ENCODE results near the gene KRT85.

The KRT85 gene

GRCh38 chr12:52319097-52319496 lies 48.2 kb downstream of the KRT85 start:
- no peaks in the 10 kb centered on the region for H3K9me2 ChIP-seq (replicated peaks; ENCODE audit: low read depth, low read length)
- TF ChIP-seq EZH2phosphoT487 (IDR thresholded peaks at IDR 0.05; ENCODE audit: borderline replicate concordance) (no peak), CTCF (conservative IDR thresholded peaks at IDR 0.05; ENCODE audit: low read length) (peak; percentile 57)
- no peaks in the 10 kb centered on the region for H4K20me1 ChIP-seq (ENCODE audit: insufficient read depth, low read length, poor library complexity, severe bottlenecking)
- no peaks in the 10 kb centered on the region for H3K36me3 ChIP-seq (ENCODE audit: insufficient read depth, low read length)
- H3F3A ChIP-seq (ENCODE audit: low read depth), result no peaks in the 10 kb centered on the region
- H3K27me3 ChIP-seq (ENCODE audit: insufficient read depth, low read length, poor library complexity, severe bottlenecking), result no peaks in the 10 kb centered on the region
- H3K4me2 ChIP-seq (ENCODE audit: low read depth, low read length, poor library complexity, severe bottlenecking), result no peak overlapping the region
- H3K9ac ChIP-seq (ENCODE audit: low read depth, low read length, poor library complexity, severe bottlenecking), result no peak overlapping the region
- peaks cover 5% of the 10 kb centered on the region for H3K4me1 ChIP-seq (ENCODE audit: insufficient read depth, low read length, poor library complexity, severe bottlenecking)
- no peaks in the 10 kb centered on the region for H3K79me2 ChIP-seq (ENCODE audit: insufficient read depth, low read length)
- no peak overlapping the region for H2AFZ ChIP-seq (ENCODE audit: low read length)
- no peaks in the 10 kb centered on the region for H3K9me3 ChIP-seq (ENCODE audit: insufficient read depth, low read depth, low read length)
- H3K4me3 ChIP-seq (ENCODE audit: low read length, poor library complexity, severe bottlenecking), result no peak overlapping the region

GRCh38 chr12:52318241-52318990 lies 48.9 kb downstream of the KRT85 start:
- Histone ChIP-seq H3K4me3 (ENCODE audit: low read length, poor library complexity, severe bottlenecking) (no peak overlapping the region), H3K9me3 (ENCODE audit: insufficient read depth, low read depth, low read length) (no peaks in the 10 kb centered on the region), H3F3A (ENCODE audit: low read depth) (no peaks in the 10 kb centered on the region), H3K9ac (ENCODE audit: low read depth, low read length, poor library complexity, severe bottlenecking) (no peak overlapping the region), H3K27me3 (ENCODE audit: insufficient read depth, low read length, poor library complexity, severe bottlenecking) (no peaks in the 10 kb centered on the region), H3K79me2 (ENCODE audit: insufficient read depth, low read length) (no peaks in the 10 kb centered on the region), H3K36me3 (ENCODE audit: insufficient read depth, low read length) (no peaks in the 10 kb centered on the region), H3K9me2 (replicated peaks; ENCODE audit: low read depth, low read length) (no peaks in the 10 kb centered on the region), H4K20me1 (ENCODE audit: insufficient read depth, low read length, poor library complexity, severe bottlenecking) (no peaks in the 10 kb centered on the region), H3K4me2 (ENCODE audit: low read depth, low read length, poor library complexity, severe bottlenecking) (no peak overlapping the region), H3K4me1 (ENCODE audit: insufficient read depth, low read length, poor library complexity, severe bottlenecking) (peaks cover 5% of the 10 kb centered on the region), H2AFZ (ENCODE audit: low read length) (no peak overlapping the region)
- TF ChIP-seq CTCF (conservative IDR thresholded peaks at IDR 0.05; ENCODE audit: low read length) (no peak), EZH2phosphoT487 (IDR thresholded peaks at IDR 0.05; ENCODE audit: borderline replicate concordance) (no peak)

- TF ChIP-seq CTCF (conservative IDR thresholded peaks at IDR 0.05; ENCODE audit: low read length) (no peak), EZH2phosphoT487 (IDR thresholded peaks at IDR 0.05; ENCODE audit: borderline replicate concordance) (no peak)
Measured at GRCh38 chr12:52317468-52318052, 49.7 kb downstream of the KRT85 start.

More at GRCh38 chr12:52317468-52318052, 49.7 kb downstream of the KRT85 start:
- no peak overlapping the region for H3K9ac ChIP-seq (ENCODE audit: low read depth, low read length, poor library complexity, severe bottlenecking)
- no peaks in the 10 kb centered on the region for H3K9me2 ChIP-seq (replicated peaks; ENCODE audit: low read depth, low read length)
- no peaks in the 10 kb centered on the region for H3K27me3 ChIP-seq (ENCODE audit: insufficient read depth, low read length, poor library complexity, severe bottlenecking)
- peaks cover 5% of the 10 kb centered on the region for H3K4me1 ChIP-seq (ENCODE audit: insufficient read depth, low read length, poor library complexity, severe bottlenecking)
- no peaks in the 10 kb centered on the region for H3K9me3 ChIP-seq (ENCODE audit: insufficient read depth, low read depth, low read length)
- no peaks in the 10 kb centered on the region for H4K20me1 ChIP-seq (ENCODE audit: insufficient read depth, low read length, poor library complexity, severe bottlenecking)
- no peak overlapping the region for H3K4me3 ChIP-seq (ENCODE audit: low read length, poor library complexity, severe bottlenecking)
- no peaks in the 10 kb centered on the region for H3F3A ChIP-seq (ENCODE audit: low read depth)
- no peak overlapping the region for H3K4me2 ChIP-seq (ENCODE audit: low read depth, low read length, poor library complexity, severe bottlenecking)
- H3K79me2 ChIP-seq (ENCODE audit: insufficient read depth, low read length), result no peaks in the 10 kb centered on the region
- no peaks in the 10 kb centered on the region for H3K36me3 ChIP-seq (ENCODE audit: insufficient read depth, low read length)
- no peak overlapping the region for H2AFZ ChIP-seq (ENCODE audit: low read length)
